RPMI8226 (cell line): Measurements from ENCODE around the gene TOR1B.

Experiments
- DNase-seq: peaks from one replicate; pipeline ENCODE4 v3.0.0-alpha.2; 2015

TOR1B gene

DNA sequence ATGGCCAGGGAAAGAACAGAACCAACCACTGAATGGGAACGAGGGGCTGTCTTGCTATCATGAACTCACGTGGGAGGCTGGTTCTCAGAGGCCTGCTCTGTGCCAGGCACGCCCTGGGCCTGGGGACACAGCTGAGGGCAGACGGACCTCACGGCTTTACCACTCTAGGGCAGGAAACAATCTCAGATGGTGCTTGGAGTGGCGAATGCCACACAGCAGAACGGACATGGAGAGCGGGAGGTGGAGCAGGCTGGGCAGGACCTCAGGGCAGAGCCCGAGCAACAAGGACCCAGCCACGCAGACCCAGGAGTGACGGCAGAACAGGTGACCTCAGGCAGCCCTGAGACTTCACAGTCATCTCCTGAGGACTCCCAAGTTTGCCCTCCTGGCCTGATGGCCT lies 12.3 kb downstream of the TOR1B start:
- no peak for DNase-seq

DNA sequence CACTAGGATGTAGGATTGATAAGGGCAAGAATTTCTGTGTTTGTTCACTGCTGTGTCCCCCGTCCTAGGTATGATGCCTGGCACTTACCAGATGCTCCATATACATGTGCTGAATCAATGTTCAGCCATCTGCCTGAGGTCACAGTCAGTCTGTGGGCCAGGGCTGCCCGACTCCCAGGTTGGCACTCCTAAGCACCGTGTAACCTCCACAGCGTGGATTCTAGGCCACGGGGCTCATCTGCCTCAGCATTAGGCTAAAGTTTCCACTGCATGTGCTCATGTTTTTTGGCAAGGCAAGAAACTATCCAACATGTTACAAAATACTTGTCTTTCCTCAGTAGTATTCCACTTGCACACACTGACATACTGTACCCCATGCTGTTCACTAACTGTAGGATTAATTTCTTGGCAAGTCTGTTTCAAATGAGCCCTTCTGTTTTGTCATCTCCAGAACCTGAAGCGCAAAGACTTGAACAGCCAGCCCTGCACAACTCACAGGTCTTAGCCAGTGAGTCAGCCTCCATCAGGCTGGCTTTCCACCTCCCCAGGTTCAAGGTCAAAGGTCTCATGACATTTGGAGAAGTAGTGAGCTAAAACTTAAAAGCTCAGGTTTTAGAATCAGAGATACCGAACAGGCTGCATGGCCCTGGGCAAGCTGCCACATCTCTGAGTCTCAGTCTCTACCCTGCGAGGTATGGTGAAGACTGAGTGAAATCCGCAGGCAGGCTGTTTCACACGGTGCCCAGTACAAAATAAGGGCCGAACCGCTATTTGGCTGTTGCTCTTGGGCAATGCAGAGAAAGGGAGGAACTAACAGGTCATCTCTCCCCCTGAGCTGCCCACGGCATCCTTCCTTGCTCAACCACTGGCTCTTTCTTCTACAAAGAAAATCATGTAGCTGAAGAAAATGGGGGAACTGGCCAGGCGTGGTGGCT lies 13.8 kb downstream of the TOR1B start:
- no peak for DNase-seq

DNA sequence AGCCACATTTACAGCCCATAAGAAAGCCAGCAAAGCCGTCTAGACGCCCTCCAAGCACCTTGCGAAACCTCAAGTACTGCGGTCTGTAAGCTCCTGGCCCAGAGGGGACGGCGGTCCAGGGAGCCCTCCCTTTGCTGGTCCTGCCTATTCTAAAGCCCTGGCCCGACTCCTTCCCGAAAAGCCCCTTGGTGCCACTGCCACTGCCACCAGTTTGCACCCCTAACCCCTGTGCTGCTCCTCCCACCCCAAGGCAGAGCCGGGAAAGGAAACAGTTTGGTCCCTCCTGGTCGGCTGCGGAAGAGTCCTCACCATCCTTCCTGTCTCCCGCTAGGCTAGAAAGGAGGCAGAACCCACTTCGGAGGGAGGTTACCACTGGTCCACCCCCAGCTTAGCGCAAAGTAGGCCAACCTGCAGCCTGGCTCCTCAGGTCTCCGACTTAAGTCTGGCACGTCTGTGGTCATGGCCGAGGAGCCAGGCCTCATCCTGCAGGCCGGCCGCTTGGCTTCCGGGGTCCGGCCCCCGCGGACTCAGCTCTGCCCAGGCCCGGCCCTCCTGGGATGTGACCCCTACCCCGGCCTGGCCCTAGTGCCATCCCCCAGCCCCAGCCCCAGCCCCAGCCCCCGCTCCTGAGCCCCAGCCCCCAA lies 20.0 kb downstream of the TOR1B start:
- DNase-seq: no peak

DNA sequence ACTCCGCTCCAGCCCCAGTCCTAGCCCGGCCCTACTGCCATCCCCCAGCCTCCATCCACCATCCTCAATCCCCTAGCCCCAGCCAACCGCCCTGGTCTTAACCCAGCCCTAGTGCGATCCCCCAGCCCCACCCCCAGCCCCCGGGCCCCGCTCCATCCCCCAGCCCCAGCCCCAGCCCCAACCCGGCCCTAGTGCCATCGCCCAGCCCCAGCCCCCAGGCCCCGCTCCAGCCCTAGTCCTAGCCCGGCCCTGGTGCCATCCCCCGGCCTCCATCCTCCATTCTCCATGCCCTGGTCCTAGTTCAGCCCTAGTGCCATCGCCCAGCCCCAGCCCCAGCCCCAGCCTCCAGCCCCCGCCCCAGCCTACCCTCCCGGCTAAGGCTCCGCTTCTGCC lies 20.6 kb downstream of the TOR1B start:
- no peak for DNase-seq

DNA sequence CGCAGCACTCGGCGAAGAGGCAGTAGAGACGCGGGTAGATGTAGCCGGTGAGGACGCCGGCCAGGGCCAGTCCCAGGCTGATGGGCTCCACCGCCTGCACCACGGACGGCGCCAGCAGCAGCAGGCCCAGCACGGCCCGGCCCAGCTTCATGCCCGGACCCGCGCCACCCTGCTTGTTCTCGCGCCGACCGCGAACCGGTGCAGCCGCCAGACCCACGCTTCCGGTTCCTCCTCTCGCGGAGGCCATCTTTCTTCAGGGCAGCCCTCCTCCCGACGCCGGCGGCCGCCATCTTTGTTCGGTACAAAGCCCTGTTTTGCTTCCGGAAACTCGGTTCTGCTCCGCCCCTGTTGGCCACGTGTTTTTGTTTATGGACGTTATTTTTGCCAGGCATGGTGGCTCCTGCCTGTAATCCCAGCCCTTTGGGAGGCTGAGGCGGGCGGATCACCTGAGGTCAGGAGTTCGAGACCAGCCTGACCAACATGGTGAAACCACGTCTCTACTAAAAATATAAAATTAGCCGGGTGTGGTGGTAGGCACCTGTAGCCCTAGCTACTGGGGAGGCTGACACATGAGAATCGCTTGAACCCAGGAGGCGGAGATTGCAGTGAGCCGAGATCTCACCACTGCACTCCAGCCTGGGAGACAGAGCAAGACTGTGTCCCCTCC lies 21.1 kb downstream of the TOR1B start, which contains the start of gene TOR1A:
TSS of gene TOR1A (minus strand) at position 202 of the 667 bp plus-strand sequence. CDS start at position 151, 51 bp downstream.
- peak; percentile 96 for DNase-seq

DNA sequence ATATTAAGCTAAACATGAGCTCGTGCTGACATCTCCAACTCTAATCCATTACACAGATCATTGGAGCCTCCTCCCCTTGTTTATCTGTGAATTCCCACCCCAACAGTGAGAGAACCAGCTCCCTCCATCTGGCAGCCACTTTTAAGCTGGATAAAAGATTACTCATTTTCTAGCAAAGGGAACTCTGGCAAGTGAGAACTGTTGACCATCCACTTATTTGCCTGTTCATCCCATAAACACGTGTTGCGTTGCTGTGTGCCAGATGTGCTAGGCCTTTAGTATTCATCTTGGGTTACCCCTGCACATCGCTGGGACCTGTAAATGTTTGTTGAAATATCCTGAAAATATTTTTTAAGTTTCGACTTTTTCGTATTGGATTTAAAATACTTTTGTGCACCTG lies 23.4 kb downstream of the TOR1B start:
- no peak for DNase-seq

DNA sequence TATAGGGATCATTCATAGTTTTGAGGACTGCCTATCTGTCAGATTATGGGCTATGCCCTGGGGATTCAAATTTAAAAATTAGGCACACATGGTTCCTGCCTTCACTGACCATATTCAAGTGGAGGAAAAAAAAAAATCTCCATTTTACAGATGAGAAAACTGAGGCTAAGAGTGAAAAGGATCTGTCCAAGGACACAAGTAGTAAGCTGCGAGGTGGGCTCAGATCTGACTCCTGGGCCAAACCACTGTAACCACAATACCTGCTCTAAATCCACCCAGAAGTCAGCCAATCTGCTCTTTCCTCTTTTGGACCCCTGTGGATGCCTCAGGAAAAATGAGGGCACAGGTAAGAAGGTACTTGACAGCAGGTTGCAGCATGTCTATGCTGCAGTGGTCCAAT lies 23.8 kb downstream of the TOR1B start:
- no peak for DNase-seq

DNA sequence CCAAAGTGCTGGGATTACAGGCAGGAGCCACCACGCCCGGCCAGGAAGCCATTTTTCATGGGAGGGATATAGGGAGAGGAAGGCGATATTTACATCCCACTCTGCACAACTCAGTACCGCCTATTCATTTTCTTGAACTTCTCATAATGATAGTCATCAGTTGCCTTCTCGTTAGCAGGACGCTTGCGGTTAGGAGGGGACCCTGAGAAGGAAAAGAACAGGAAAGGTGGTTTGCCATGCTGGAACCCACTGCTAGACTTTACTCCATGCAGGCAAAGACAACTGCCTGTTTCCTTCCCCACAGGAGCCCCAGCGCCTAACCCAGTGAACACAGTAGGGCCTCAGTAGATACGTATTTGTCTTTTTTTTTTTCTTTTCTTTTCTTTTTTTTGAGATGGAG lies 25.1 kb downstream of the TOR1B start:
- no peak for DNase-seq

DNA sequence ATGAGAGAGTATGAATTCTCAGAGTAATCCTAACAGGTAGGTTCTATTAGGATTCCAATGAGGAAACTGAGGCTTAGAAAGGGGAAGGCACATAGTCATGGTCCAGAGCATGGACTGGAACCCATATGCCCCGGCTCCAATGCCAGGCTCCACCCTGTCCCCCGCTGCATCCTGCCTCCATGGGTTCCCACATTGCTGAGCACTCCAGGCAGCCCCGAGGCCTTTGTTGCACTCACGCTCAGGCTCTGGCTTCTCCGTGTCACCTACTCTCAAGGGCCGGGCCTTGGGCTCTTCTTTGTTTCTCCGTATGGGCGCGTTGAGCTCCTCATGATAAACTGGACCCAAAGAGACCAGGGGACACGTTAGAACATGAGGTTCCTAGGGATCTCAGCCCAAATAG lies 26.0 kb downstream of the TOR1B start:
- DNase-seq: no peak

DNA sequence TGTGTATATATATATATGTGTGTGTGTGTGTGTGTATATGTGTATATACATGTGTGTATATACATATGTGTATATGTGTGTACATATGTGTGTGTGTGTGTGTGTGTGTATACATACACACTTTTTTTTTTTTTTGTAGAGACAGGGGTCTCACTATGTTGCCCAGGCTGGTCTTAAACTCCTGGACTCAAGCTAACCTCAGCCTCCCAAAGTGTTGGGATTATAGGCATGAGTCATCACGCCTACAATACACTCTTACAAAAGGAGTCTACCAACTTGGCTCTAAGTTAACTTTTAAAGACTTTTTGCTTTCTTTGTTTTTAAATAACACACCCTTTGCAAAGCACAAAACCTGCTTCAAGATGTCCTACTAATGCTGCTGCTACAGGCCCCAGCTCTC lies 30.0 kb downstream of the TOR1B start:
- DNase-seq: no peak

DNA sequence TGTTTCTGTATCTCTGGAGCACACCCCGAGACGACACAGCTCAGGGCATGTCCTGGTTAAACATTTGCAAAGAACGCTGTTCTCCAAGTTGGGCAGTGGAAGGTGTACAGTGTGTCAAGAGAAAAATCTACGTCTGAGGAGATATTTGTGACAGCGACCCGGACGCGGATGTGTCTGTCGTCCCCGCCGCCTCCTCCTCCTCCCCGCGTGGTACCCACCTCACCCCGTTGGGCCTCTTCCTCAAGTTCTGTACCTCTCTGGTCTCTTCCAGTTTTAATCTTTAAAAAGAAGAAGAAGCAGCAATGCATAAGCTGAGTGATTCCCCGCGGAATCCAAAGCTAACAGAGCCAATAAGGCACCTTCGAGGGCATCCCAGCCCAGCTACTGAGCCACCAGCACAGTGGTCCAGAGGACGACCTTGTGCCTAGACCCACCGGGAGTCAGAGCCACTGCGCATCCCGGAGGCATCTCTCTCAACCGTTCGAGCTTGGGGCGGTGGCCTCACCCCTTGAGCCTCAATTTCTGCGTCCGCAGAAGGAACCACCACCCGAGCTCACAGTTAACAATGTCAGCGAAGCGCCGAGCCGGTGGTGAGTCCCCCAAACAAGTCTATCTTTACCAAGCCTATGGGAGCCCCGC lies 31.6 kb downstream of the TOR1B start:
- DNase-seq: peak; percentile 46

DNA sequence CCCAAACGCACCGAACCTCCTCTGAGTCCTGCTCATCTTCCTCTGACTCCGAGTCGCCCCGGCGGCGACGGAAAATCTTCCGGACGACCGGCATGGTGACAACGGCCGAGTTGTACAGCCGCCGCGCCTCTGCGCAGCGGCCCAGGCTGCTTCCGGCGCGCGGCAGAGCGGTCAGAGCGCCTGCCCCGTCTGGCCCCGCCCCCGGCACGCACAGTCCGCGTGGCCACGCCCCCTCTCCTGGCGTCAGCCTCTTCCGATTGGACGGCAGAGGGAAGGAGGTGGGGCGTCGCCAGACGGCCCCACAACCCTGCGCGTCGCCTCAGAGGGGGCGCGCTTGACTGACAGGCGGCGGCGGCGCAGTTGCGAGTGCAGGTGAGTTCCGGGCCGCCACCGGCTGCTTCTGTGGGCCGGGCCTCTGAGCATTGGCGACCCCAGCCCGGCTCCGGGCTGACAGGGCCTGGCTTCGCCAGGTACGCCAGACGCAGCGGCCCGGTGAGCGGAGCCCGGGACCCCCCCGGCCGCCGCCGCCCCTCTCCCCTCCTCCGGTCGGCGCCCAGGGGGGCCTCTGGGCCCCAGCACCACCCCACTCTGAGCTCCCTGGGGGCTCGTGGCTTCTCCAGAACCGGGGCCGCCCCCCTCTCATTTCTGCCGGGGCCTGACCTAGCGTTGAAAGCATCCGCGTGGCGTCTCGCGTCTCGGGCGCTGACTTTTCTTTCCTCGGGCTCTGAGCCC lies 32.3 kb downstream of the TOR1B start, which contains the start of the genes C9orf78 and USP20:
TSS of gene C9orf78 (minus strand) at position 148 of the 732 bp plus-strand sequence. CDS start at position 94, 54 bp downstream.
TSS of gene USP20 (plus strand) at position 331 of the 732 bp plus-strand sequence. CDS start 17,098 bp downstream, outside the sequence.
- DNase-seq: peak; percentile 100

DNA sequence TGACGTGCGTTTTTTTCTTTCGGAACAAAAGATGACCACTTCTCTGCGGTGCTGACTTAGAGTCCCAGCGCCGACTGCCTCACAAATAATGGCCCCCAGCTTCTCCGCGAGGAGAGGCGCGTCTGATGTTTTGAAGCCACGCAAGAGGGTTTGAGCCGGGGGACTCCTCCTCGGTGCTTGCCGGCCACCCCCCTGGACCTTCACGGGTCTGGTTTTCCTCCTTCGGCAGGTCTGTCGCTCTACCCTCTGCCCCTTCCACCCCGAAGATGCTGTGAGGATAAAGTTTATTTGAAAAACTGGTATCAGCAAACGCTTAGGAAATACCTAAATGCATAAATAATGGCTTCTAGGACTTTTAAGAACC lies 32.9 kb downstream of the TOR1B start:
- peak; percentile 50 for DNase-seq

DNA sequence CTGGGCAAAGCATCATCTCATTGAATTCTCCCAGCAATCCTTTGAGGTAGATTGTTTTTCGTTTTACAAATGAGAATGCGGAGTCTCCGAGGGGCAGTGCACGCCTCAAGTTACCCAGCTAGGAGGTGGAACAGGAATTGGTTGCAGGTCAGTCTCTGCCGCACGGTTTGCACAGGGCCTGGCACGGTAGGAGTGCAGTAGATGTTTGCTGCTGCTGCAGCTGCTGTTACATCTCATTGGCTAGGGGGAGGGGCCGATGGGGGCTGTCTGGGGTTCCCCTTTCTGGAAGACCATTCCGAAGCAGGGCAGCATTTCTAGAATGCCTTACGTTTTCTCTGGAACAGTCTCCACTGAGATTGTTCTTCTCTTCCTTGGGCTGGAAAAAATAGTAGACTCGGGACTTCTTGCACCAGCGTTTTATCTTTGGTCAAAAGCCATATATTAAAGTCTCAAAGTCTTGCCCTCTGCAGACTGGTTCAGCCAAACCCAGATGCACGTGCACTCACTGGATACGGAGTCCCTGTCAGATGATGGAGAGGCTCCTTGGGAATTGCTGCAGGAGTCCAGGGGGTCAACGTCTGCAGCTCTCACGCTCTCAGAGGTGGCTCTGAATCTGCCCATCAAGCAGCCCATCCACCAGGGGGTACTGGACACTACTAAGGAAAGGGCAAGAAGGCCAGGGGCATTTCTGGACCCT lies 33.5 kb downstream of the TOR1B start:
- DNase-seq: no peak

DNA sequence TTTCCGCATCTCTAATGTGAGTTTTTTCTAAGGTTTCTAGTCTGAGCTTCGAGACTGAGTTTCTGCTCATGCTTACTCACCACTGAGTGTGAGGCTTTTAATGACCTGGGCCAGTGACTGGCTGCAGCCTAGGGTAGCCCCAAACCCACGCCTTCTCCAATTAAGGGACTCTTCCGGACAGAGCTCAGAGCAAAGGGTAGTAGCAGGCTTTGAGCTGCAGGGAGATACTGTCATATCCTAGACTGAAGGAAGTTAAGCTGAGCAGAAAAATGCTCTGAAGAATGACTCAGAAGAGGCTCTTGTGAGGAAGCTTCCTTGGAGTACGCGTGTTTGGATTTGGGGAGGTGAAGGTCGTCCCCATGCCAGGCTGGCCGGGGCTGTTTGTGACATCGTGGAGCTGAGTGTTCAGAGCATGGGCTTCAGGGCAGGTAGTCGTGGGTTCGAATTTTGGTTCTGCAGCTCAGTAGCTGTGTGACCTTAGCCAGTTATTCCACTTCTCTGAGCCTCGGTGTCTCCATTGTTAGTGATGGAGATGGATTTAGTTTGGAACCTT lies 35.8 kb downstream of the TOR1B start:
- DNase-seq: no peak

DNA sequence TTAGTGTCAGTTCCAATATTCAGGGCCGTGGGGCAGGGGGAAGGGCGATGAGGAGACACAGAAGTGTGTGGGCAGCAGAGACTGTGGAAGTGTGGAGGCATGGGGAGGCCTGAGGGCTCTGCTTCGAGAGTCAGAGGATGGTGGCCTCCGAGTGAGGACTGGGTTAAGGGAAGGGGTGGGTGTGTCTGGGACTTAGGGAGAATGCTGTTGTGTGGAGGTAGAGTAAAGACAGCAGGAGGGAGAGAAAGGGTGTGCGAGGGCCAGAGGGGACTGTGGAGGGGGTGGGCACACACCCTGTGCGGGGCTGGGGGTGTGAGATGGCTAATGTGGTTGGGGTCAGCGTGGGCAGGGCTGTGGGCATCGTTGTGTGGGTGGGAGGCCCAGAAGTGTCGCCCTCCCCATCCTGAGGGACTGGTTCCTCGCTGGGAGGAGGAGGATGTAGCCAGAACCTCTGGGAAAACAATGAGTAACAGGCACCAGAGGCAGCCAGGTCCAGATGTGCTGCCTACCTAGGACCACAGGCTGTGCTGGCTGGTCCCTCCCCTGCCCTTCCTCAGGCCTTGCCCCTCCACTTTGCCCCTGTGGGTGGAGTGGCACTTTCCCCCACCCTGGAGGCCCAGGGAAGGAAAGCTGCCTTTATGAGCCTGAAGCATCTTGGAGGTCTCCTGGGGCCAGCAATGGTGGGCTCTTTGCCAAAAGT lies 36.5 kb downstream of the TOR1B start:
- no peak for DNase-seq

DNA sequence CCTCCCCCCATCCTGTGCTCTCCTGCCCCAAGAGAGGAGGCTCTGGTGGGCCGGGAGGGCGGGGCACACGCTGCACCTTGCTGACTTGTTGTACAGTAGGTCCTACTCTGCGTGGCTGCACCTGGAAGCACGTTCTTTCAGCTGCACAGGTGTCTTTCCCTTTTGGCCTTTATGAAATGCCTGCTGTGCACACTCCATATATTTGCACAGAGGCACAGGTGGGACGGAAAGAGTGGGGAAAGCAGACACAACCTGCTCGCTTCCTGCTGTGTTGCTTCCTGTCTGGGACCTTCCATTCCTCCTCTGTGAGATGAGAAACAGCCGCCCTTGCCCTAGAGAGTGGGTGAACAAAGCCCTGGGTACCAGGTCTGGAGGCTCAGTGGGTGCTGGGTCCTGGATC lies 37.0 kb downstream of the TOR1B start:
- no peak for DNase-seq

DNA sequence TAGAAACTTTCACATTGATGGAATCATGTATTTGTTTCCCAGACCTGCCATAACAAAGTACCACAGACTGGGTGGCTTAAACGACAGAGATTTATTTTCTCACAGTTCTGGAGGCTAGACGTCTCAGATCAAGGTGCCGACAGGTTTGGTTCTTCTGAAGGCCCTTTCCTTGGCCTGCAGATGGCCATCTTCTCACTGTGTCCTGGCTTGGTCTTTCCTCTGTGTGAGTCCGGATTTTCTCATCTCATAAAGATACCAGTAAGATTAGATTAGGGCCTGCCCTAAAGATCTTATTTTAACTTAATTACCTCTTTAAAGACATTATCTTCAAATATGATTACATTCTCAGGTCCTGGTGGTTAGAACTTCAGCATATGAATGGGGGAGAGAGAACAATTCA lies 38.1 kb downstream of the TOR1B start:
- DNase-seq: no peak

DNA sequence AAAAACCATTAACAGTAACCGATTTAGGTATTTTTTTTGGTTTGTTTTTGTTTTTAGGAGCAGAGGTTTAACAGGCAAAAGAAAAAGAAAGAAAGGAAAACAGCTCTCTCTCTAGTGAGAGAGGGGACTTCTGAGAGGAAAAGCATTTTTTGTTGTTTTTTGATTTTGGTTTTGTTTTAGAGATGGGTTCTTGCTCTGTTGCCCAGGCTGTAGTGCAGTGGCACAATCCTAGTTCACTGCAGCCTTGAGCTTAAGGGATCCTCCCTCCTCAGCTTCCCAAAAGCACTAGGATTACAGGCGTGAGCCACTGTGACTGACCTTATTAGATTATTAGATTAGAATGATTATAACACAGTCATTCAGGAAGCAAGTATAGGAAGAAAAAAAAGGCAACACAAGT lies 42.4 kb downstream of the TOR1B start:
- DNase-seq: no peak

DNA sequence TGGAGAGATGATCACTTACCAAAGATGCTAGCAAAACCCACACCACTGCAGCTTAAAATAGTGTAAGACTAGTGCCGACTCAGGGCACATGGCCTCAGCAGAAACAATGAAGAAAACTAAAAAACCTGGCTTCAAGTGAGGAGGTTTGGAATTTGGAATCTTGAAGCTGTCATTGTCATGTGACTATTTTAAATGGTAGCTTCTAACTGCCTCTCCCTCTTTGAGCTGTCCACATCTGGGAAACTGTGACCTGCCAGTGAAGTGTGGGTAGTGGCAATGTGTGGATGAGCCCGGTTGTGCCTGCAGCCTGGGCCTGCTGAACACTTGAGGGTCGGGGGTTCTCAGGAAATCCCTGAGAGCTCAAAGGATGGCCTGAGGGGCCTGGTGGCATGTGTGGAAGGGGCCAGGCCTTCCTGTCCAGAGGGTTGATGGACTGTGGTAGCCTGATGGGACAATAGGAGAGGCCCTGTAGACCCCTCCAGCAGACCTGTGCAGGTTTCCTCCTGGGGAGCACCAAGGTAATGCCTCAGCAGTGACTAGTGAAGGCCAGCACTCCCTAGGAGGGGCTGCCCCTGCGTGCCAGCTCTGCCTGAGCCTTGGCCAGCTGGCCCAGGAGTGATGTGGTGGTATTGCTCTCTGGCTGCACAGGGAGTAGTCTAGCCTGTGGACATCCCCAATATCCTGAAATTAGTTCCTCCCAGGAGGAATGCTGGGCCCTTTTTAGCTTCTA lies 45.9 kb downstream of the TOR1B start:
- DNase-seq: no peak
